ENCODE measurements around the gene PLA2G1B.

Gene PLA2G1B

GRCh38 chr12:120370343-120371243 is 43.0 kb upstream of the PLA2G1B start:
- H3K4me1 Mint-ChIP-seq = peaks cover 44% of the 10 kb centered on the region
- no peak overlapping the region for H3K27ac Mint-ChIP-seq
- no peaks in the 10 kb centered on the region for H3K9me3 Mint-ChIP-seq

GRCh38 chr12:120369603-120370342 is 42.2 kb upstream of the PLA2G1B start:
- H3K36me3 Mint-ChIP-seq (ENCODE audit: low read depth) = peaks cover 17% of the 10 kb centered on the region
- H3K9me3 Mint-ChIP-seq = no peaks in the 10 kb centered on the region
- H3K4me1 Mint-ChIP-seq = peaks cover 51% of the 10 kb centered on the region
- H3K4me3 Mint-ChIP-seq = peak overlapping the region; percentile 89
- H3K27ac Mint-ChIP-seq = peak overlapping the region; percentile 66
- no peak for TF ChIP-seq CTCF (IDR thresholded peaks at IDR 0.05)
- peak; percentile 30 for DNase-seq
- peaks cover 36% of the 10 kb centered on the region for H3K27me3 Mint-ChIP-seq (ENCODE audit: low read depth, poor library complexity)

More at GRCh38 chr12:120370343-120371243, 43.0 kb upstream of the PLA2G1B start:
- no peak for DNase-seq
- peak overlapping the region; percentile 89 for H3K4me3 Mint-ChIP-seq
- no peak for TF ChIP-seq CTCF (IDR thresholded peaks at IDR 0.05)
- H3K27me3 Mint-ChIP-seq (ENCODE audit: low read depth, poor library complexity) = peaks cover 36% of the 10 kb centered on the region
- H3K36me3 Mint-ChIP-seq (ENCODE audit: low read depth) = peaks cover 11% of the 10 kb centered on the region

- H3K27ac Mint-ChIP-seq = peak within 1 kb of the TSS; percentile 66
- DNase-seq = peak; percentile 67
- peak within 1 kb of the TSS; percentile 92 for H3K4me3 Mint-ChIP-seq
- no peak for TF ChIP-seq CTCF (IDR thresholded peaks at IDR 0.05)
- H3K36me3 Mint-ChIP-seq (ENCODE audit: low read depth) = peaks cover 23% of the 10 kb centered on the region
- H3K4me1 Mint-ChIP-seq = peaks cover 59% of the 10 kb centered on the region
- peaks cover 36% of the 10 kb centered on the region for H3K27me3 Mint-ChIP-seq (ENCODE audit: low read depth, poor library complexity)
- H3K9me3 Mint-ChIP-seq = no peaks in the 10 kb centered on the region
These were observed 41.4 kb upstream of the PLA2G1B start, which contains the start of gene MSI1 for GRCh38 chr12:120368789-120369602. TSS of gene MSI1 (minus strand) at chr12:120369164. CDS start at chr12:120369091, 73 bp downstream.

- DNase-seq = peak; percentile 52
- Mint-ChIP-seq H3K4me3 (peak overlapping the region; percentile 92), H3K4me1 (peaks cover 67% of the 10 kb centered on the region), H3K9me3 (no peaks in the 10 kb centered on the region), H3K36me3 (ENCODE audit: low read depth) (peaks cover 30% of the 10 kb centered on the region), H3K27me3 (ENCODE audit: low read depth, poor library complexity) (peaks cover 29% of the 10 kb centered on the region), H3K27ac (peak overlapping the region; percentile 97)
- no peak for TF ChIP-seq CTCF (IDR thresholded peaks at IDR 0.05)
These were observed 40.6 kb upstream of the PLA2G1B start for GRCh38 chr12:120367924-120368788.
